Fibroblast of mammary gland (primary cell): Measurements from ENCODE around the gene KCNH3.

ENCODE experiments used
- DNase-seq: peaks from one replicate; pipeline ENCODE4 v3.0.0-alpha.2; 2010; ENCODE audit warnings: low read depth
- H3K4me3 ChIP-seq: 2 replicates; pipeline ENCODE4 v1.5.1; 2011; ENCODE audit warnings: low read depth, mild to moderate bottlenecking, low read length, moderate library complexity; ENCODE audit not compliant: control insufficient read depth
- TF ChIP-seq, protein P1 (sequence below): conservative IDR thresholded peaks from 2 replicates; pipeline ENCODE4 v1.5.1; 2011; ENCODE audit warnings: low read depth, low read length, inconsistent platforms; ENCODE audit not compliant: control insufficient read depth, insufficient read depth

KCNH3 gene

DNA sequence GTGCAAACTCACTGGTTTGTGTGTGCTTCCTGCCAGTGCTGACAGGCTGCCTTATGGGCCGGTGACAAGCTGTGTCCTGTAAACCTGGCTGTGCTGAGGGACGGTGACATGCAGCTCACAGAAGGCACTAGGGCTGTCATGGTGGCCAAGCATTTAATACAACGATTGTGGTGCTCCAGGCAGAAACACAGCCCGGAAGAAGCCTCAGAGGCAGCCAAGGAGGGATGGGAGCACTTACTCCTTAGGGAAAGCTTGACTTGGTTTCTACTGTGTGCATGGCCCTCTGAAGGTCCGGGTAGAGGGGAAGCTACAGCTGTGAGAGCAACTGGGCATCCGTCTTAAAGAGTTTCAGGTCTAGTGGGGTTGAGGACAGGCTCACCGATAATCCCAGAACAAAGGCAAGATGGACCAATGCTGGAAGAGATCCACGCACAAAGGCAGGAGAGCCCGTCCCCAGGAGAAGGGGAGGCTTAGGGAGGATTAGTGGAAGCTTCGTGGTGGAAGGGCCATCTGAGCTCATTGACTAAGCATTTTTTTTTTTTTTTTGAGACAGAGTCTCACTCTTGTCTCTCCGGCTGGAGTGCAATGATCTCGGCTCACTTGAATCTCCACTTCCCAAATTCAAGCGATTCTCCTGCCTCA is 39.8 kb downstream of the KCNH3 start:
- TF ChIP-seq, protein P1, sequence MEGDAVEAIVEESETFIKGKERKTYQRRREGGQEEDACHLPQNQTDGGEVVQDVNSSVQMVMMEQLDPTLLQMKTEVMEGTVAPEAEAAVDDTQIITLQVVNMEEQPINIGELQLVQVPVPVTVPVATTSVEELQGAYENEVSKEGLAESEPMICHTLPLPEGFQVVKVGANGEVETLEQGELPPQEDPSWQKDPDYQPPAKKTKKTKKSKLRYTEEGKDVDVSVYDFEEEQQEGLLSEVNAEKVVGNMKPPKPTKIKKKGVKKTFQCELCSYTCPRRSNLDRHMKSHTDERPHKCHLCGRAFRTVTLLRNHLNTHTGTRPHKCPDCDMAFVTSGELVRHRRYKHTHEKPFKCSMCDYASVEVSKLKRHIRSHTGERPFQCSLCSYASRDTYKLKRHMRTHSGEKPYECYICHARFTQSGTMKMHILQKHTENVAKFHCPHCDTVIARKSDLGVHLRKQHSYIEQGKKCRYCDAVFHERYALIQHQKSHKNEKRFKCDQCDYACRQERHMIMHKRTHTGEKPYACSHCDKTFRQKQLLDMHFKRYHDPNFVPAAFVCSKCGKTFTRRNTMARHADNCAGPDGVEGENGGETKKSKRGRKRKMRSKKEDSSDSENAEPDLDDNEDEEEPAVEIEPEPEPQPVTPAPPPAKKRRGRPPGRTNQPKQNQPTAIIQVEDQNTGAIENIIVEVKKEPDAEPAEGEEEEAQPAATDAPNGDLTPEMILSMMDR = no peak

DNA sequence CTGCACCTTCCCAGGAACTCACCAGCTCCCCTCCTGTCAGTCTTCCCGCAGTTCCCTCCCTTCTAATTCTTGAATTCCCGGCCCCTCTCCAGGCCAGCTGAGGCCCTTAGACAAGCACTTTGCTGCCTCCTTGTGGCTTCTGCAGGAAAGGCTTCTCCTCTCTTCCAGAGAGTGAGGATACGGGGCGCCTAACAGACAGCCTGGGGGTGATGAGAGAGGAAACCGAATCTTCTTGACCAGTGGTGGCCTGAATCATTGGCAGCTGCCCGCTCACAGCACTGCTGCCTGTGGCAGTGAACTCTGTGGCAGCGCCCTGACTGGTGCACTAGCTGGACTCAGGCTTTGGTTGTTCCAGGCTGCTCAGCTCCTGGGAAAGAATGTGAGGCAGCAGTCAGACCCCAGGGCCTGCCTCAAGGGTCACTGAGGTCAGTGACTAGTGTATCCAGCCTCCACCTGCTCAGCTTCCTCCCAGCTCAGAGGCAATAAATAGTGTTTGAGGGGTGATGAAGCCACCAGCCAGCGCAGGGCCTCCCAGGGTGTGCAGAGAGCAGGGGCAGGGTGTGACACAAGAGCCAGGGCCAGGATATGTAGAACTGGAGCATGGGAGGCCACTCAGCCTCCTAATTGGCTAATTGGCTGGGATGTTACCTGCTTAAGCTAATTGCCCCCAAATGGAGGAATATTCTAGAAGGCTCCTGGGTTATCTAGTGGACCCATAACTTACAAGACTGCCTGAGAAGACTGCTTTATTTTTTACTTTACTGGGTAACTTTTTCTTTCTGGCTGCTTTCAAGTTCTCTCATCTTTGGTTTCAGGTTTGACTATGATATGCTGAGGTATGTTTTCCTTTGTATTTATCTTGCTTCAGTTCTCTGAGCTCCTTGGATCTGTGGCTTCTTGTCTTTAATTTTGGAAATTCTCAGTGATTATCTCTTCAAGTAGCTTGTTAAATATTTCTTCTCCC is 42.0 kb downstream of the KCNH3 start:
- TF ChIP-seq, protein P1 = peak; percentile 92
- no peak overlapping the region for H3K4me3 ChIP-seq
- peak; percentile 73 for DNase-seq

More for the DNA sequence above, 39.8 kb downstream of the KCNH3 start:
- no peak overlapping the region for H3K4me3 ChIP-seq
- no peak for DNase-seq

DNA sequence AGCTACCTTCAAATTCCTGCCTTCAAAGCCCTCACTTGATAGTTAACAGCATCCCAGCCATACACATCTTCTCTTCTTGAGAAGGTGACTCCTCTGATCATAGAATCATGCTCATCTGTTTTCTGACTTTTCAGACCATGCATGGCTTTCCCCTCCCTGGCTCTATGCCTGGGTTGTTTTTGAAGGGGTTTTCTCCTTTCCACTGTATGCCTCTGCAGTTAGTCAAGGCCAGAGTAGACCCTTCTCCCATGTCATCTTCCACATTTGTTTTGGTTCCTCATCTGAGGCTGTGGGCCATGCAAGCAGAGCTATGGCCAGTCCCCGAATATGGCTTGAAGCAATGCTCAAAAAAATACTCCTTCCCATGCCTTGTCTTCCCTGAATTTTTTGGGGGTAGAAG is 43.4 kb downstream of the KCNH3 start:
- TF ChIP-seq, protein P1 = no peak
- H3K4me3 ChIP-seq = no peak overlapping the region
- DNase-seq = no peak

DNA sequence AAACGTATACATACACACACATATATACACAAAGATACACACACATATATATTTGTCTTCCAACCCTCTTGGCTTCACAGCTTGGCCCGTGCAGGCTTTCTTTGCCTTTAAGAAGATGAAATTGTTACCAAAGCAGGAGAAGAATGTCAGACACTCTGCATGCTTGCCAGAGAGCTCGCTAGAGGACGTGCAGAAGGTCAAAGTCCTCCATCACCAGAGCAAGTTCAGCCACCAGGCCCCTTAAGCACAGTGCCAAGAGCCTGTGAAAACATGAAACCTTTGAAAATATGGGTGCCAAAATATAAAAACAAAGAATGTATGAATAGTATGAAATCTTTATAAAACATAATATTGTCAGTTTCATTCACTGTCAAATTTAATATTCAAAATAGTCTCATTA is 44.0 kb downstream of the KCNH3 start:
- H3K4me3 ChIP-seq = no peak overlapping the region
- DNase-seq = no peak
- TF ChIP-seq, protein P1 = no peak

DNA sequence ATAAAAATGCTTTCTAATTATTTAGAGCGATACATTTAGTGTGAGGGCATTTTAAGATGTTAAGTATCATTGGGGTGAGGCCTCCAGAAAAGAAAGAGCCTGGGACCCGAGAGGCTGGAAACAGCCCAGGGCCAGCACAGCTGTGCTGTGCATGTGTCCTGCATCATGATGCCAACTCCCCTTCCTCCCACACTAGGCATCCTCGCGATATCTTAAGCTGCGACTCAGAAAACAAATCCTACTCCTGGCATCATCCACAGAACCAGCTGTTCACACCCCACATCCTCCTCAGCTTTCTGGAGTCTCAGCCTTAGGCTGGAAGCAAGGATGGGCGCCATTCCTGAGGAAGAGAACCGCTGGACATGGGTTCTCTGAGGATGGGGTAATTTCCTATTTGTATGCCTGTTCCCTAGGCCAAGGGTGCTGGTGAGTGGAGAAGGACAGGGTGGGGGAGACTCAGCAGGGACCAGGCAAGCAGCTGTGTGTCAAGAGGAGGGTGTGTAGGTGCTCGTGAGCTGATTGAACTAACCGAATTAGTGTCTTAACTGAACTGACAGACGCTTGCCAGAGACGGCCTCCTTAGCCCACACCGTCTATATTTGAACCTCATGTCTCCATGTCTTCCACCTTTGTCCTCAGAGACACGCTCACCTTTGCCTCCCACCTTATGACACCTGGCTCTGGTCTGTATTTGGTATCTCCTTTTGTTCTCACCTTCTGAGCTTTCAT is 44.7 kb downstream of the KCNH3 start:
- TF ChIP-seq, protein P1 = no peak
- no peak overlapping the region for H3K4me3 ChIP-seq
- peak; percentile 52 for DNase-seq

DNA sequence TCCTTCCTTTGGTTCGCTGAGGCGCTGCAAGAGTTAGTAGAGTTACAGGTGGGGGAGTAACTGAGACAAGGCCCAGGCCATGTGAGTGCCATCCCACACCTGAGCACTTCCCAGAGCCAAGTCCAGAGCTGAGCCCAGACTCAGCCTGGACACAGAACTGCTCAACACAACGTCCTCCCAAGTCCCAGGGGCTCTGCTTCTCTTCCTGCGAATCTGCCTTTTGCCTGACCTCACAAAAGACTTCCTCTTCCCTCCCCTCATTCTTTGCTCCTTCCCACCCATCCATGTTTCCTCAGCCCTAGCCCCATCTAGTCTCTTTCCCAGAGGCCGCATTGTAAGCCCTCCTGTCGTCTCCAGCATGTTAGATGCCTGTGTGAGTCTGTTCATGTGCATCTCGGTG is 45.8 kb downstream of the KCNH3 start:
- no peak for DNase-seq
- TF ChIP-seq, protein P1 = no peak
- no peak overlapping the region for H3K4me3 ChIP-seq
